GM21619 (cell line): ENCODE data around the gene CLIP4.
"Not testable (repeated sequence)": the region's sequence is repeated elsewhere in the genome, so short reads cannot be mapped to it uniquely, and the experiment has no call there.

ENCODE experiments used
- ATAC-seq: cut with Tn5 transposase; IDR thresholded peaks from one replicate; pipeline ENCODE4 v1.9.1; 2021; ENCODE audit not compliant: unreplicated experiment

The CLIP4 gene

GRCh38 chr2:29097569-29097968 is 17.6 kb upstream of the CLIP4 start:
- no peak for ATAC-seq

- no peak for ATAC-seq
Measured at GRCh38 chr2:29100564-29100963, 14.7 kb upstream of the CLIP4 start.

GRCh38 chr2:29104688-29105087 is 10.5 kb upstream of the CLIP4 start:
- no peak for ATAC-seq

DNA sequence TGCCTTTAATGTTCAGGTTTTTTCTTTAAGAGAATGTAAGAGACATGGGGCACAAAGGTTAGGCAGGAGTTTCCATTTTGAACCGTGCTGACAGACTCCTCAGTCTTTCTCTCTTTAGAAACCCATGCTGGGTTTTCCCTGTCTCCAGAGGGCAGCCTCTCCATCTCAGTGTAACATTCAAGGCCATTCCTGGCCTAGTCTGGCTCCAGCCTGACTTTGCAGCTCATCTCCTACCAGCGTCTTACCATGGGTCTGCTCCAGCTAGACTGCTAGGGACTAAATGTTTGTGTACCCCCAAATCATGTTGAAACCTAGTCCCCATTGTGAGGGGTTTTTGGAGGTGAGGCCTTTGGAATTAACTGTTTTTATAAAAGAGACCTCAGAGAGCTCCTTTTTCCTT is 9.8 kb upstream of the CLIP4 start:
- ATAC-seq, result no peak

DNA sequence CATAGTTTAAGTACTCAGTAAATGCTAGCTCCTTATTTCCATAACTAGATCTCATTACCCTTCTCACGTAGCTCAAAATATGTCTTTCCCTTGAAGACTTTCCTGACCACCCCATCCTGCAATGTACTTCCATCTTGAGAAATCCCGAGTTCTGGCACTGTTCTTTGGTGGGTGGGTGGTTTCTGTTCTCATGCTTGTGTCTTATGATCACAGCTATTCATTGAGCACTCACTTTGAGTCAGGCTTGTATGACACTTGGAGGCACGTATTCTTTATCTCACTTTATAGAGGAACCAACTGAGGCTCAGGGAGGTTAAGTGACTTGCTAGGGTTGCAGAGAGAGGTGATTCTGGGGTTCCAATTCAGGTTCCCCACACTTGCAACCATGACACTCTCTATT is 9.0 kb upstream of the CLIP4 start:
- ATAC-seq, result no peak

DNA sequence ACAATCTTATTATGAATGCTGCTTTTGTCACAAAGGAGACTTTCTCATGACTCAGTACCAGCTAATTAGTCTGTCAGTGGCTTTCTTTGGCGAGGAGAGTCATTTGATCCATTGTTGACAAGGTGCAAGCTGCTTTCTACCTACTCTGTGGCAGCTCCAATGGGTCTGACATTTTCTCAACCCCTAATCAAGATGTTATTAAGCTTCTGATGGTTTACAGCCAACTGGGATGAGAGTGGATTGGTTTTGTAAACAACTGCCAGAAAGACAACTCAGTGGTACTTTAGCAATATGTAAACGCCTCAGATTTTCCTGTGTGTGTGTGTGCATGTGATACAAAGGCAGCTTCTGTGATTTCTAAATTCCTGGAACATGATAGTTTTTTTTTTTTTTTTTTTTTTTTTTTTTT is 8.2 kb upstream of the CLIP4 start:
- ATAC-seq, result no peak

DNA sequence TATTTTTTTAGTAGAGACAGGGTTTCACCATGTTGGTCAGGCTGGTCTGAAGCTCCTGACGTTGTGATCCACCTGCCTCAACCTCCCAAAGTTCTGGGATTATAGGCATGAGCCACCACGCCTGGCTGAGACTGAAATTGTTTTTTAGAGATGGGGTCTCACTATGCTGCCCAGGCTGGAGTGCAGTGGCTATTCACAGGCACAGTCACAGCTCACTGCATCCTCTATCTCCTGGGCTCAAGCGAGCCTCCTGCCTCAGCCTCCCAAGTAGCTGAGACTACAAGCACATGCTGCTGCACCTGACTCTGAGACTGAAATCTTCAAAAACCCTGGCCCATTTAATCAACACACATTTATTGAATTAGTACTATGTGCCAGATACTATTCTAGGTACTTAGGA is 7.7 kb upstream of the CLIP4 start:
- ATAC-seq, result not testable (repeated sequence)

GRCh38 chr2:29108225-29108624 is 7.0 kb upstream of the CLIP4 start:
- no peak for ATAC-seq

DNA sequence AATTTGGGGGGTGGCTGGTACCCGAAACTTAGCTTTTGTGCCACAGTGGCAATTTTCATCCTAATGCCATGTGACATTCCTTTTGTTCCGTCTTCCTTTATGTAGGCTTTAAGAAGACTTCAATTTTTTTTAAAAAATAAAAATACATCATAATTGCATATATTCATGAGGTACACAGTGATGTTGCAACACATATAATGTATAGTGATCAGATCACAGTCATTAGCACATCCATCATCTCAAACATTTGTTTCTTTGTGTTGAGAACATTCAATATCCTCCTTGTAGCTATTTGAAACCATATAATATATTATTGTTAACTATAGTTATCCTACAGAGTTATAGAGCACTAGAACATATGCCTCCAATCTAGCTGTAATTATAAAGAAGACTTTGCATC is 6.0 kb upstream of the CLIP4 start:
- no peak for ATAC-seq

DNA sequence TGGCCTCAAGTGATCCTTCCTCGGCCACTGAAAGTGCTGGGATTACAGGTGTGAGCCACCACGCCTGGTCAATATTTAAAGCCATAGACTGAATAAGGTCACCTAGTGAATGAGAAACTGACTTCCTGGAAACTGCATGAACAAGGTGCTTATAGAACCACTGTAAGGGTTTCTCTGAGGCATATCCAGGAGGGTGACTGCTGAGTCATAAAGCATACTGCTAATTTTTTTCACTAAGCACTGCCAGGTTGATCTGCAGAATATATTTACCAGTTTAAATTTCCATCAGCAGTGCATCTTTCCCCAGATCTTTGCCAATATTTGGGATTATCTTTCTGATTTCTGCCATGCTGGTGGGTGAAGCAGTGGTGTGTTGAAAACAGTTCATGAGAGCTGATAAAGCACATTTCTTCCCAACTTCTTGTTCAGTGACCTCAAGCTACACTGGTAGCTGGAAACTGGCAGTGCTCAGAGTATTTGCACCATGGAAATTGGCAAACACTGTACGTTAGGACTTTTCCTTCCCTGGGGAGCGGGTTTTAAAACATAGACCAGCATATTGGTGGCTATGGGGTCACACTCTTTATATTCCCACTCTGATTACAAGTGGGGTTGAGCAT is 4.2 kb upstream of the CLIP4 start:
- ATAC-seq, result peak; percentile 54

DNA sequence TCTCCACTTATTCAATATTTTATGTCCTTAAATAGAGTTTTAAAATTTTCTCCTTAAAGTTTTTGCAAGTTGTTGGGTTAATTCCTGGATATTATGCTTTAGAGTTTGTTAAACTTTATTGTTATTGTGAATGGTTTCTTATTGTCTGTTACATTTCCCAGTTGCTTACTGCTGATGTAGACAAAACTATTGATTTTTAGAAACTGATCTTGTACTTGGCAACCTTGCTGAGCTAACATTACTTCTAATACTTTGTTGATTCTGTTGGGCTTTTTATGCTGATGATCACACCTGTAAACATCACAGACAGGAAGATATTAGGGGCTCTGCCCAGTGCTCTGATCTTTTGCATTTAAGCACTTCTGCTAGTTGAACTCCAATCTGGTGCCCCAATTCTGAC is 2.8 kb upstream of the CLIP4 start:
- no peak for ATAC-seq

DNA sequence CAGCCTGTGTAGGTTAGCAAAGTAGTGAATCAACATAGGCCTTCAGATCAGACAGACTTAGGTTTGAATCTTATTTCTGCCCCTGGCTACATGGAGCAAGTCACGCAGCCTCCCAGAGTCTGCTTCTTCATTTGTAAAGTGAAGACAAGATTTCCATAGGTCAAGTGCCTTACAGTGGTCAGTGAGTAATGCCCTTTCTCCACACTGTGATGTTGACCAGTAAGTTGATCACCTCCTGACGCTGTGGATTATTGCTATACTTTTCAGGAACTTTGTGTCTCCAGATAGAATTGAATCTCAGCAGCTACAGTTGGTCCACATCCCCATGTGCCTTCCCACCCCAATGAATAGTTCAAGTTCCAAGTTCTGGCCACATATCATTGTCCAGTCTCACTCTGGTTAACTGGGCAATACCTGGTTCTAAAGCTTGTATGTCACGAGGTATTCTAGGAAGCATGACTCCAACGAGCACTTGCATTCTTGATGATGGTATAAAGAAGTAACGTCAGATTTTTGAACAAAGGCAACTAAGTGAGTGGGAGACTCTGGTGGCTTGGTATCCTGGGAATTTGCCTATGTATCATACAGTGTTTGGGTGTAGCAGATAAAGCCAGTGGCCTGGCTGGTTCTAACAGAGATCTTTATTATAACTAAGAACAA is 2.1 kb upstream of the CLIP4 start:
- no peak for ATAC-seq

DNA sequence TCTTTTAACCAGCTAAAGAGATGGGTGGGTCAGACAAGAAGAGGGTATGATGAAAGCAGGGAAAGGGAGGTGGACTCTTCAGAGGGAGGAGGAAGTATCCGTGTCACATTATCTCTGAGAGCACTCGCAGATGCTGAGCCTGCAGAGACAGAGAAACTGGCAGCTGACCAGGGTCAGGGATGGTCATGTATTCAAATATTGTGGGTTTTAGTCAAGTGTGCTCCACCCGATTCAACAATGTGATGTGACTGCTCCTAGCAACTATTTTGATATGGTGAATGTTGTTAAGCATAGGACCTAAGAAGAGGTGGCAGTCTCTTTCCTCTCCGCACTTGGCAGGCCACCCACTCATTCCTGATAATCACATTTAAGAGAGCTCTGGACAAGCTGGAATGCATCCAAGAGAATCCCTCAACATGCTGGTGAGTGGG is 1.3 kb upstream of the CLIP4 start:
- ATAC-seq, result no peak

- ATAC-seq, result no peak
Measured at GRCh38 chr2:29114586-29114945, 649 bp upstream of the CLIP4 start.

- no peak for ATAC-seq
Measured at GRCh38 chr2:29115797-29116781, 874 bp downstream of the CLIP4 start.

GRCh38 chr2:29117636-29118303 is 2.6 kb downstream of the CLIP4 start:
- ATAC-seq, result no peak

DNA sequence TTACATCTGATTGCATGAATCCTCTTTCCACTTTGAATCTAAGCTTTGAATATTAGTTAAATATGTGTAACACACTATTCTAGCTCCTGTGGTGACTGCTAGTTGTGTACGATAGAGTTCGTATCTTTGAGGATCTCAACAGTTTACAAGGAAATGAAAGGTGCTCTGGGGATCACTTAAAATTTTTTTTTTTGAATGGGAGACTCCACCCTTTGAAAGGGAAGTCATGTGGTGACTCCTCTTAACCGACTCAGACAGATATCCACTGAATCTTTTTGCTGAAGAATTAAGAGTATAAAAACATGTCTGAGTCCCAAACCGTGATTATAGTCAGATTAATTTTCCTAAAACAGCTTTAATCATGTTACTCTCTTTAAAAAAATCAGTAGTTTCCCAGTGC is 4.0 kb downstream of the CLIP4 start:
- no peak for ATAC-seq

GRCh38 chr2:29120846-29121245 is 5.6 kb downstream of the CLIP4 start:
- no peak for ATAC-seq

DNA sequence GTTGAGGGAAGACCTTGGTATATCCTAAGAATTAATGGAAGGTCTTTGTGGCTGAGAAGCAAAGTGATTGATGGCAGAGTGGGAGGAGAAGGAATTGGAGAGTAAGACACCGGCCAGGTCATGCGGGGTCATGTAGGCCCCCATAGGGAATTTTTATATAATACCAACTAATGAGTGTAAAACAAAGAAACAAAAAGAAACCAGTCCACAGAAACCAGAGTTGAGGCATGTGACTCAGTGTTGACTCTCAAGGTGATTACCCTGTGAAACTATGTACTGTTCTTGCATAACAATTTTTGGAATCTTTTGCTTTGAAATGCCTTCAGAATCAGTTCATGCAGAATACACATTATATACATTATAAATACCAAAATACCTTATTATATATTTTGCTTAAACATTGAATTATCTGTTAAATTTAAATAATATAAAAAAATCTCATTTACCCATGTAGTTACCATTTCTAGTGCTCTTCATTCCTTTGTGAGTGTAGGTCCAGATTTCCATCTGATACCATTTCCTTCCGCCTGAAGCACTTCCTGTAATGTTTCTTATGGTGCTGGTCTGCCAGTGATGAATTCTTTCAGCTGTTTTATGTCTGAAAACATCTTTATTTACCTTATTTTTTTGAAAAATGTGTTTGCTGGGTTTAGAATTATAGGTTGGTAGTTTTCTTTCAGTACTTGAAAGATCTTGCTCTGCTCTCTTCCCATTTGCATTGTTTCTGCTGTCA is 8.6 kb downstream of the CLIP4 start:
- no peak for ATAC-seq

DNA sequence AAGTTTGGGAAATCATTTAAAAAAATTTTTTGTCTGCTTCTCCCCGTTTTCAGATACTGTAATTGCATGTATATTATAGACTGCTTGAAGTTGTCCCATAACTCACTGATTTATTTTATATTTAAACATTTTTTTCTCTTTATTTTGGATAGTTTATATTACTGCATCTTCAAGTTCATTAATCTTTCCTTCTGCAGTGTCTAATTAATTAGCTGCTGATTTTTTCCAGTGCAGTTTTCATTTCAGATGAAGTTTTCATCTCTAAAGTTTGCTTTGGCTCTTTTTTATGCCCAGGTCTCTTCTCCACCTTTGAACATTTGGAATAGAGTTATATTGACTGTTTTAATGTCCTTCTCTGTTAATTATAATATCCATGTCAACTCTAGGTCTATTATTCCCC is 9.3 kb downstream of the CLIP4 start:
- ATAC-seq, result no peak
